C1 segment of cervical spinal cord (tissue), 14 donors: ENCODE data around the gene CPT1B.
"Not testable (repeated sequence)": the region's sequence is repeated elsewhere in the genome, so short reads cannot be mapped to it uniquely, and the experiment has no call there.

Source experiments
- DNase-seq, 14 donors: peaks; one replicate each; lab custom pipeline; 2025; lab: John Stamatoyannopoulos, UW

CPT1B gene

GRCh38 chr22:50609599-50609998 is 31.4 kb upstream of the CPT1B start:
- no peak for DNase-seq

GRCh38 chr22:50608996-50609395 is 30.8 kb upstream of the CPT1B start:
- DNase-seq: no peak

GRCh38 chr22:50608058-50608840 is 30.0 kb upstream of the CPT1B start:
- DNase-seq: not testable (repeated sequence)

- no peak for DNase-seq
Observed at GRCh38 chr22:50607659-50608020, 29.4 kb upstream of the CPT1B start.

GRCh38 chr22:50606946-50607658 is 28.9 kb upstream of the CPT1B start:
- no peak for DNase-seq

- DNase-seq: peak in 1 of 14 donors; percentile 69
Observed at GRCh38 chr22:50606165-50606945, 28.1 kb upstream of the CPT1B start.

GRCh38 chr22:50605613-50606074 is 27.4 kb upstream of the CPT1B start:
- DNase-seq: no peak

- DNase-seq: no peak
Observed at GRCh38 chr22:50605002-50605612, 26.9 kb upstream of the CPT1B start.

- no peak for DNase-seq
Observed at GRCh38 chr22:50604256-50605001, 26.2 kb upstream of the CPT1B start.

GRCh38 chr22:50603511-50604255 is 25.5 kb upstream of the CPT1B start:
- no peak for DNase-seq

- DNase-seq: no peak
Observed at GRCh38 chr22:50602338-50602700, 24.1 kb upstream of the CPT1B start.

- no peak for DNase-seq
Observed at GRCh38 chr22:50601669-50602337, 23.6 kb upstream of the CPT1B start.

GRCh38 chr22:50600967-50601668 is 22.9 kb upstream of the CPT1B start:
- DNase-seq: no peak

GRCh38 chr22:50600538-50600937 is 22.3 kb upstream of the CPT1B start, which contains the start of gene MAPK8IP2:
Gene MAPK8IP2, plus strand, starts transcription at chr22:50600793. Its CDS starts 26 bp downstream, at chr22:50600819.
- peak in 1 of 14 donors; percentile 70 for DNase-seq

- DNase-seq: peak in 2 of 14 donors; percentile 25 to 46
Observed at GRCh38 chr22:50599816-50600455, 21.7 kb upstream of the CPT1B start.

GRCh38 chr22:50597097-50597496 is 18.9 kb upstream of the CPT1B start:
- DNase-seq: no peak

GRCh38 chr22:50595189-50595588 is 17.0 kb upstream of the CPT1B start:
- no peak for DNase-seq

- DNase-seq: no peak
Observed at GRCh38 chr22:50587407-50587806, 9.2 kb upstream of the CPT1B start.

GRCh38 chr22:50586416-50586815 is 8.2 kb upstream of the CPT1B start:
- no peak for DNase-seq
